Colonic mucosa (tissue), 4 donors: ENCODE measurements around the gene AFAP1L2. TPM values are rescaled to one million over a fixed set of nuclear protein-coding genes. Genes with fewer than 3 reads are reported as not detected.

Experiments
- DNase-seq: peaks from one replicate; pipeline ENCODE4 v3.0.0-alpha.2; 2020
- H3K27ac ChIP-seq: fragments of 200-600 bp; one replicate; pipeline ENCODE4 v1.8.0; 2021
- H3K27me3 ChIP-seq: fragments of 200-600 bp; one replicate; pipeline ENCODE4 v1.8.0; 2021
- H3K36me3 ChIP-seq: fragments of 200-600 bp; one replicate; pipeline ENCODE4 v1.8.0; 2021
- H3K4me1 ChIP-seq: fragments of 200-600 bp; one replicate; pipeline ENCODE4 v1.8.0; 2021; ENCODE audit warnings: mild to moderate bottlenecking
- H3K4me3 ChIP-seq: fragments of 200-600 bp; one replicate; pipeline ENCODE4 v1.8.0; 2021
- H3K9ac ChIP-seq, 2 donors: one replicate each; pipeline ENCODE4 v1.7.0; 2013; ENCODE audit warnings: control low read depth in 2 of 2, low read depth in 2 of 2, low read length in 2 of 2
- H3K9me3 ChIP-seq: fragments of 200-600 bp; one replicate; pipeline ENCODE4 v1.8.0; 2021
- CTCF ChIP-seq: fragments of 200-600 bp; IDR thresholded peaks from one replicate; pipeline ENCODE4 v1.8.0; 2022; ENCODE audit warnings: antibody characterized with exemption, mild to moderate bottlenecking
- intact Hi-C: fragments of 100-400 bp; cut with DNase I; formaldehyde crosslinking; loops from one replicate; pipeline ENCODE4 v1.14.1; 2022
- total RNA-seq, 2 donors: library from RNA; stranded (reverse); fragmentation: NEBNext Ultra II Directional in 1 of 2; extraction: Animal tissue kit (Norgen Biotek cat#: 25700) in 1 of 2; gene quantifications; one replicate each; pipeline ENCODE4 v1.2.1, GENCODE V29; 2021
- donor health status: healthy.
- donor health status: DM: no; HTN: no; CAD: no.
- donor health status: DM: no; HTN: no; CAD: no.

AFAP1L2 gene
- 10 to 100 TPM in 1 of 2 donors, 1 to 10 TPM in 1; 7.9 to 13.7 TPM for total RNA-seq

- intact Hi-C loops = no loop called here
- no peaks in the 10 kb centered on the region for H3K9me3 ChIP-seq
- peak within 1 kb of the TSS; percentile 62 to 81 for H3K9ac ChIP-seq
- H3K27me3 ChIP-seq = peaks cover 14% of the 10 kb centered on the region
- peak within 1 kb of the TSS; percentile 65 for H3K27ac ChIP-seq
- no peaks in the 10 kb centered on the region for H3K36me3 ChIP-seq
- H3K4me3 ChIP-seq = peak within 1 kb of the TSS; percentile 55
- TF ChIP-seq CTCF = no peak
- no peaks in the 10 kb centered on the region for H3K4me1 ChIP-seq
- peak; percentile 71 for DNase-seq
These were observed at the start of gene AFAP1L2 for GRCh38 chr10:114404171-114405010. TSS of gene AFAP1L2 (minus strand) at chr10:114404502. CDS start at chr10:114404455, 47 bp downstream.

GRCh38 chr10:114453576-114453975 is 49.3 kb upstream of the AFAP1L2 start:
- Histone ChIP-seq H3K4me1 (no peaks in the 10 kb centered on the region), H3K4me3 (no peak overlapping the region), H3K9me3 (no peaks in the 10 kb centered on the region), H3K9ac (no peak overlapping the region), H3K27me3 (no peaks in the 10 kb centered on the region), H3K27ac (no peak overlapping the region), H3K36me3 (no peaks in the 10 kb centered on the region)
- no peak for DNase-seq
- no peak for TF ChIP-seq CTCF
- intact Hi-C loops = no loop called here

GRCh38 chr10:114448897-114449296 is 44.6 kb upstream of the AFAP1L2 start:
- Histone ChIP-seq H3K9me3 (no peaks in the 10 kb centered on the region), H3K4me1 (no peaks in the 10 kb centered on the region), H3K27ac (no peak overlapping the region), H3K9ac (no peak overlapping the region), H3K4me3 (no peak overlapping the region), H3K27me3 (no peaks in the 10 kb centered on the region), H3K36me3 (no peaks in the 10 kb centered on the region)
- no peak for TF ChIP-seq CTCF
- intact Hi-C loops = no loop called here
- no peak for DNase-seq

GRCh38 chr10:114445332-114445731 is 41.0 kb upstream of the AFAP1L2 start:
- Histone ChIP-seq H3K27ac (no peak overlapping the region), H3K9ac (no peak overlapping the region), H3K4me3 (no peak overlapping the region), H3K36me3 (no peaks in the 10 kb centered on the region), H3K4me1 (no peaks in the 10 kb centered on the region), H3K27me3 (no peaks in the 10 kb centered on the region), H3K9me3 (no peaks in the 10 kb centered on the region)
- intact Hi-C loops = no loop called here
- no peak for TF ChIP-seq CTCF
- DNase-seq = no peak

- Histone ChIP-seq H3K9ac (no peak overlapping the region), H3K4me3 (no peak overlapping the region), H3K36me3 (peaks cover under 1% of the 10 kb centered on the region), H3K9me3 (no peaks in the 10 kb centered on the region), H3K27ac (no peak overlapping the region), H3K27me3 (no peaks in the 10 kb centered on the region), H3K4me1 (no peaks in the 10 kb centered on the region)
- intact Hi-C loops = no loop called here
- no peak for TF ChIP-seq CTCF
- no peak for DNase-seq
These were observed 40.5 kb upstream of the AFAP1L2 start for GRCh38 chr10:114444819-114445218.
